ENCODE measurements around the gene ATP6V1D.
A peak's percentile ranks its signal among the peaks of the same experiment; 100 is the strongest.

ATP6V1D gene

GRCh38 chr14:67357969-67358354 lies 1.6 kb downstream of the ATP6V1D start:
- H3K27me3 ChIP-seq (ENCODE audit: low read length) = no peaks in the 10 kb centered on the region
- no peak overlapping the region for H3K27ac ChIP-seq (ENCODE audit: low read depth, low read length)
- no peaks in the 10 kb centered on the region for H3F3A ChIP-seq (ENCODE audit: insufficient read depth)
- H3K79me2 ChIP-seq (ENCODE audit: insufficient read depth, low read length) = peaks cover 47% of the 10 kb centered on the region
- no peaks in the 10 kb centered on the region for H3K9me2 ChIP-seq (replicated peaks; ENCODE audit: insufficient read depth, low read length)
- no peak overlapping the region for H2AFZ ChIP-seq (ENCODE audit: low read depth, low read length, severe bottlenecking)
- H3K4me2 ChIP-seq (ENCODE audit: low read depth, low read length, poor library complexity, severe bottlenecking) = peak overlapping the region; percentile 83
- H3K9me3 ChIP-seq (ENCODE audit: insufficient read depth, low read length) = no peaks in the 10 kb centered on the region
- H3K36me3 ChIP-seq (ENCODE audit: low read length) = no peaks in the 10 kb centered on the region
- H3K4me3 ChIP-seq (ENCODE audit: insufficient read depth, low read length, poor library complexity, severe bottlenecking) = no peak overlapping the region
- H3K9ac ChIP-seq (ENCODE audit: low read length) = no peak overlapping the region
- H4K20me1 ChIP-seq (ENCODE audit: low read depth, low read length) = peaks cover 9% of the 10 kb centered on the region; the same call in 1 of the 2 replicates
- TF ChIP-seq EZH2phosphoT487 (conservative IDR thresholded peaks at IDR 0.05; ENCODE audit: low read length) = no peak
- no peak for TF ChIP-seq CTCF (IDR thresholded peaks at IDR 0.05; ENCODE audit: insufficient read depth, low read length, poor library complexity, severe bottlenecking)

GRCh38 chr14:67357186-67357968 lies 2.2 kb downstream of the ATP6V1D start:
- H3K4me3 ChIP-seq (ENCODE audit: insufficient read depth, low read length, poor library complexity, severe bottlenecking) = no peak overlapping the region
- no peak overlapping the region for H3K9ac ChIP-seq (ENCODE audit: low read length)
- H3K9me2 ChIP-seq (replicated peaks; ENCODE audit: insufficient read depth, low read length) = no peaks in the 10 kb centered on the region
- H2AFZ ChIP-seq (ENCODE audit: low read depth, low read length, severe bottlenecking) = no peak overlapping the region
- H3F3A ChIP-seq (ENCODE audit: insufficient read depth) = no peaks in the 10 kb centered on the region
- H3K4me2 ChIP-seq (ENCODE audit: low read depth, low read length, poor library complexity, severe bottlenecking) = peak overlapping the region; percentile 83
- H3K27me3 ChIP-seq (ENCODE audit: low read length) = no peaks in the 10 kb centered on the region
- no peak for TF ChIP-seq EZH2phosphoT487 (conservative IDR thresholded peaks at IDR 0.05; ENCODE audit: low read length)
- no peak for TF ChIP-seq CTCF (IDR thresholded peaks at IDR 0.05; ENCODE audit: insufficient read depth, low read length, poor library complexity, severe bottlenecking)
- peaks cover 9% of the 10 kb centered on the region; the same call in 1 of the 2 replicates for H4K20me1 ChIP-seq (ENCODE audit: low read depth, low read length)
- peaks cover 41% of the 10 kb centered on the region for H3K79me2 ChIP-seq (ENCODE audit: insufficient read depth, low read length)
- no peak overlapping the region for H3K27ac ChIP-seq (ENCODE audit: low read depth, low read length)
- H3K36me3 ChIP-seq (ENCODE audit: low read length) = no peaks in the 10 kb centered on the region
- H3K9me3 ChIP-seq (ENCODE audit: insufficient read depth, low read length) = no peaks in the 10 kb centered on the region

GRCh38 chr14:67352055-67352454 lies 7.5 kb downstream of the ATP6V1D start:
- peaks cover 6% of the 10 kb centered on the region; the same call in 1 of the 2 replicates for H3K79me2 ChIP-seq (ENCODE audit: insufficient read depth, low read length)
- no peak for TF ChIP-seq EZH2phosphoT487 (conservative IDR thresholded peaks at IDR 0.05; ENCODE audit: low read length)
- no peak for TF ChIP-seq CTCF (IDR thresholded peaks at IDR 0.05; ENCODE audit: insufficient read depth, low read length, poor library complexity, severe bottlenecking)

More at GRCh38 chr14:67352055-67352454, 7.5 kb downstream of the ATP6V1D start:
- Histone ChIP-seq H3K36me3 (ENCODE audit: low read length) (no peaks in the 10 kb centered on the region), H2AFZ (ENCODE audit: low read depth, low read length, severe bottlenecking) (no peak overlapping the region), H3K9ac (ENCODE audit: low read length) (no peak overlapping the region), H3F3A (ENCODE audit: insufficient read depth) (no peaks in the 10 kb centered on the region), H4K20me1 (ENCODE audit: low read depth, low read length) (no peaks in the 10 kb centered on the region), H3K27me3 (ENCODE audit: low read length) (no peaks in the 10 kb centered on the region), H3K9me2 (replicated peaks; ENCODE audit: insufficient read depth, low read length) (no peaks in the 10 kb centered on the region), H3K4me2 (ENCODE audit: low read depth, low read length, poor library complexity, severe bottlenecking) (no peak overlapping the region), H3K9me3 (ENCODE audit: insufficient read depth, low read length) (no peaks in the 10 kb centered on the region), H3K27ac (ENCODE audit: low read depth, low read length) (no peak overlapping the region), H3K4me3 (ENCODE audit: insufficient read depth, low read length, poor library complexity, severe bottlenecking) (no peak overlapping the region)
